ENCODE measurements around the gene KRT7.

KRT7 gene

GRCh38 chr12:52232674-52233461 lies at the start of gene KRT7:
KRT7 (plus strand) TSS chr12:52233243; CDS start chr12:52233297, 54 bp downstream.
- no peak for DNase-seq

DNA sequence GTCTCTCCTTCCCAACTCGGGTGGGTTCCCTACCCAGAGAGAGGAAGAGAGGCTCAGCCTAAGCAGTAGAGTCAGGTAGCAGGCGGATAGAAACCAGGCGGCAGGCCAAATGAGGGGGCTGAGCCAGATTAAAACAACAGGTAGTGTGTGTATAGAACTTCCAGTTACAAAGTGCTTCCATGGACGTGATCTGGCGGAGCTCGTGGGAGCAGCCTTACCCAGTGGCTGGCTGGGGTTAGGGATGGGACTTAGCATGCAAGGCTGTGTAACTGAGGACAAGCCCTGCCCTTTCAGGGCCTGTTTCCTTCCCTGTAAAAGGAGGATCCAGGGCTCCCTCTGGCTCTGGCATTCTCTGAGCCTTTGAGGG lies 49.5 kb upstream of the KRT7 start:
- DNase-seq = no peak

DNA sequence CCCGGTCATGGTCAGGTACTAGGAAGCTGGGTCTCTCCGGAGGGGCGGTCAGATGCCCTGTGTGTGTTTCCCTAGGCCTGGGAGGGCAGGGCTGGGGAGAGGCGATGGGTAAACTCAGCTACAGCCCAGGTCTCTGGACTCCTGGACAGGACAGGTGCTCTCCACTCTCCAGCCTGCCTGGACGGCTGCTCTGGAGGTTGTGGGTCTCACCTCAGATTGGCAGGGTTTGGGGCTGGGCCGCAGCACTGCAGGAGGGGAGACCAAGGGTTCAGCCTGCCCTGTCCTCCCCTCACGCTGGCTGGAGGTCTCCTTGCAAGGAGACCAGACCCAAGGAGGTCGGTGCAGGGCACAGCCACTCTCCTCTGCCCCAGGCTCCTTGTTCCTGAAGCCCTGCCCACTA lies 49.1 kb upstream of the KRT7 start:
- no peak for DNase-seq

DNA sequence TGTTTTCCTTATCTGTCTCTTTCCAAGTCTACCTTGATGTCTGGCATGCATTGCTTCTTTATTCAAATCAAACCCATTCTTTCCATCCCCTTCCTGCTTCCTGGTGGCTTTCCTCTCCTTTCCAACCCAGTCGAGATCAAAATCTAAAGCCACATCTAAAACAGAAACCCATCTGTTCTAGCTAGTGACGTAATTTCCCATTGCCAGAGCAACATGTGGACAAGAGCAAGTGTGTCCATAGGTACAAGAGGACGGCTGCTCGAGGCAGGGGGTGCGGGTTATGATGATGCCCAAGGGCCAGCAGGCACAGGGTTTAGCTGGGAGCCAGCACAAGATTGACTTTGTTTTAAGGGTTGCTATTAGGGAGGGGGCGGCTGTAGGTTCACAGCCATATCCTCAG lies 48.2 kb upstream of the KRT7 start:
- DNase-seq = no peak

DNA sequence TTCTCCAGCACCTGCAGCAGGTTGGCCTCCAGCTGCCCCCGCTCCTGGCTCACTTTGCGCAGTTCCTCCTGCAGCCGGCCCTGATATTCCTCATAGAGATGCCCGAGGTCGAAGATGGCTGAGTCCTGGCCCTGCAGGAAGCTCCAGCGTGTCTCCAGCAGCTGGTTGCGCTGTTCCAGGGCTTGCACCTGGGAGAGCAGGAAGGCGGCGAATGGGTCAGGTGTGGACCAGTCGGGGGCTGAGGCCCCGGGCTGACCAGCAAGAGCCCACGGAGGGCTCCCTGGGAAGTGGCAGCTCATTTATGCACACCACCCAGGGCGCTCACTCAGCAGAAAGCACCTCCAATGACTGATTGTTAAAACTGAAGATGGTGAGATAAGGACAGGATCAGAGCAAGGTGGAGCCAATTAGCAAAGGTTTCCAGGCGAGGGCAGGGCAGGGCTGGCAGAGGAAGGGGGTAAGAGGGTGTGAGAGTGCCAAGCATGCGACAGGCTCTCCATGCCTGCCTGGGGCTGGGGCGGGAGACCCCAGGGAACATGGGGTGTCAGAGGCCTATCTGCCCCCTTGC lies 47.6 kb upstream of the KRT7 start:
- DNase-seq = no peak

- DNase-seq = no peak
These were observed 46.8 kb upstream of the KRT7 start for GRCh38 chr12:52186118-52186840.

GRCh38 chr12:52187206-52187605 lies 45.8 kb upstream of the KRT7 start:
- no peak for DNase-seq

GRCh38 chr12:52187640-52188039 lies 45.4 kb upstream of the KRT7 start:
- no peak for DNase-seq

DNA sequence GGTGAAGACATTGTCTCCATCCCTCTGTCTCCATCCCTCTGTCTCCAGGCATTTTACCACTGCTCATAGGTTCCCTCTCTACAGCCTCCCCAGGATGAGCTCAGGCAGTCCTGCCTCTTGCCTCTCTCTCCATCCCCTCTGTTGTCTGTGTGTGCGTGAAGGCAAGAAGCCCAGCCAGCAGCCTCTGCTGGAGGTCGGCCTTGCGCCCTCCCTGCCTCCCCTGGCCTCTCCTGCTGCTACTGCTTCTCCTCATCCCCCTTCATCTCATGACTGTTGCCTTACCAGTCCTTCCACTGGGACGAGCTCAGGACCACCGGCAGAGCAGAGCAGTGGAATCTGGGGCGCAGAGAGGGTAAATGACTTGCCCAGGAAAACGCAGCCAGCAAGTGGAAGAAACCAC lies 44.4 kb upstream of the KRT7 start:
- DNase-seq = no peak

GRCh38 chr12:52189376-52190174 lies 43.5 kb upstream of the KRT7 start:
- DNase-seq = no peak

DNA sequence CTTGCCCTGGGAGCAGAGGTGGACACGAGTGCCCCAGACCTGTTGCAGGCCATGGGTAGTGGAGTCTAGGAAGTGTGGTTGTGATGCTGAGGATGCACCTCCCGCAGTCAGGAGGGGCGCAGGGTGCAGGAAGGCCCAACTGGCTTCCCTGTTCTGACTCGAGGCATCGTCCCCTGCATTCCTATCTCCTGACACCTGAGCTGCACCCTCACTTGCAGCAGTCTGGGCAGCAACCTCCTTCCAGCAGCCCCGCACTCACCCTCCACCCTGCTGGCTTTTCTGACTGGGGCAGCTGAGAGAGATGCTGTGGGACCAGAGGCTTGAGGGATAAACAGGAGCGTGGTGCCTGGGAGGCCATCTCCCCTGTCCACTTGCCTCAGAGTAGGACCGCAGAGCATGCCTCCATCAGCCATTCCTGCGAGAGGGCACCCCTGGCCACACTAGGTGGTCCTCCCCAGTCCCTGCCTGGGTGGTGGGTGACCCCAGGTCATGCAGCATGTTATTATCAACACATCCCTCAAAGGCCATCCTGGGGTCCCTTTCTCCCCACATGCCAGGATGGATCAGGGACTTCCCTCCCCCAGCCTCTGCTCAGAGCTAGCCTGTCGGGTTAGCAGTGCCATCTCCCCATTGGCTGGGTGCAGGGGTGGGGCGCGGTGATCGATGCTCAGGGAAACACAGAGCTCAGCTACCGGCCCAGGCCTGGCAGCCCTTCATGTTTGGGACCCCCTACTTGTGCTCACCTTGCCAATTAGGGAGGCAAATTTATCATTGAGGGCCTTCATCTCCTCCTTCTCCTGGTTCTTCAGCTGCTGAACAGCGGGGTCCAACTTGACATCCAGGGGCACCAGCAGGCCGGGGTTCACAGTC lies 41.9 kb upstream of the KRT7 start:
- DNase-seq = no peak

- DNase-seq = no peak
These were observed 40.9 kb upstream of the KRT7 start, which contains the start of gene KRT80 for GRCh38 chr12:52191841-52192791. KRT80 (minus strand) TSS chr12:52192014; CDS start chr12:52191902, 112 bp downstream.

DNA sequence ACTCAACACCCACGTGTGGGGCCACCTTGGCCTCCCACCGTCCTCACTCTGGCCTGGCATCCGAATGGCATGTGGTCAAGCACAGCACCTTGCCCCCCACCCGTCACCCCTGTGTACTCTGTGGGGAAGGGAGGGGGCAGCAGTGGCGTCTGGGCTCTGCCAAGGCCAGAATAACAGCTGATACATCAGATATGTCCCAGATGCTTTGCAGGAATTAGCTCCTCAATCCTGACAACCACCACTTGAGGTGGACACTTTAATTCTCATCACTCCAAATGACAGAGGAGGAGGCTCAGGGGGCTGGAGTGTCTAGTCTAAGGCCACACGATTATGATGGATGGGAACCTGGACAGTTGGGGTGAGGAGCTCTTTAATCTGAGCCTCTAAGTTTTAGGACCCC lies 39.5 kb upstream of the KRT7 start:
- DNase-seq = no peak

DNA sequence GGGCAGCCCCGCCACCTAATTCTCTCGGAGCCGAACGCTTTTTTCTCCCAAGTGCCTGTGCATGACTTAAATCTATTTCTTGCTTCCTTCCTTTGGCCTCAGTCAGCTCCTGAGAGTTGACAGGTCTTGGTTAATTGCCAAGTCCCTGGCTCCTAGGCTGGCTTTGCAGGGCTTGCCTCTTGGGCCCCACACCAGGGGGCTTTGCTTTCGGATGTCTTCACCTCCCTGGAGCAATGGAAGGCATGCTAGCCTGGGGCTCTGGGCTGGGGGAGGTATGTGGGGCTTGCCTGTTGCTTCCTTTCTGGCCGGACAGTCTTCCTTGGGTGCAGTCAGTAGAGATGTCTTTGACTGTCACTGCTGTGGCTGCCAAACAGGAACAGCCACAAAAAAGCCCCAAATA lies 39.1 kb upstream of the KRT7 start:
- no peak for DNase-seq

GRCh38 chr12:52195065-52195730 lies 37.8 kb upstream of the KRT7 start:
- DNase-seq = no peak

DNA sequence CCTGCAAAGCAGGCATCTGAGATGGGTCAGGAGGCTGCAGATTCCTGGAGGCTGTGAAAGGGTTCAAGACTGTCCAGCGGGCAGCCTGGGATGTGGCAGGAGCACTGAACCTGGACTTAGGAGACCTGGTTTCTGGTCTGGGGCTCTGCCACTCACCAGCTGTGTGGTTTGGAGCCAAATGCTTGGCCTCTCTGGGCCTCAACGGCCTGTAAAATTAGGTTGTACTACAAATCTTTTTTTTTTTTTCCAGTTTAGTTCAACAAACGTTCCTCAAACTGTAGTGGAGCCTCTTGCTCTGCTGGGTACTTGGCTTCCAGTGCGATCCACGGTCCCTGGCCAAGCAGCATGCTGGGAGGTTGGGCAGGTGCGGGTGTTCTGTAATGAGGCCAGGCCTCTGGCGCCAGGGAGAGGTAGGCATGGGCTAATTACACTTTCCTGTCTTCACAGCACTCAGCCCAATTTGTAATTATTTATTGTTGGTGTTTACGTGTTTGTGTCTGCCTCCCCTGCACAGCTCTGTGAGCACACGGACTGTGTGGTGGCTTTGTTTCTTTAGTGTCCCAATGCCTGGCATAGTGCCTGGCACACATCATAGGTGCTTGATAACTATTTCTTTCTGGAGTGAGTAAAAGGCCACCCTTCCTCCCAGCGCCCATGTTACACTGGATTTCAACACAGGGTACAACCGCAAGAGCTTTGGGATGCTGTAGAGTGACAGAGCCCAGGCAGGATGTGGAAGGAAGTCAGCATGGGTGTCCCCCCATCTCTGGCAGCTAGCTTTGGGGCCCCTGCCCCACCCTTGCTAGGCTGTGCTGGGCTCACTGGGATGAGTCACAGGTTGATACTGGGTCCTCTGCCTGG lies 35.4 kb upstream of the KRT7 start:
- DNase-seq = no peak

- DNase-seq = no peak
These were observed 34.4 kb upstream of the KRT7 start for GRCh38 chr12:52198454-52199215.

DNA sequence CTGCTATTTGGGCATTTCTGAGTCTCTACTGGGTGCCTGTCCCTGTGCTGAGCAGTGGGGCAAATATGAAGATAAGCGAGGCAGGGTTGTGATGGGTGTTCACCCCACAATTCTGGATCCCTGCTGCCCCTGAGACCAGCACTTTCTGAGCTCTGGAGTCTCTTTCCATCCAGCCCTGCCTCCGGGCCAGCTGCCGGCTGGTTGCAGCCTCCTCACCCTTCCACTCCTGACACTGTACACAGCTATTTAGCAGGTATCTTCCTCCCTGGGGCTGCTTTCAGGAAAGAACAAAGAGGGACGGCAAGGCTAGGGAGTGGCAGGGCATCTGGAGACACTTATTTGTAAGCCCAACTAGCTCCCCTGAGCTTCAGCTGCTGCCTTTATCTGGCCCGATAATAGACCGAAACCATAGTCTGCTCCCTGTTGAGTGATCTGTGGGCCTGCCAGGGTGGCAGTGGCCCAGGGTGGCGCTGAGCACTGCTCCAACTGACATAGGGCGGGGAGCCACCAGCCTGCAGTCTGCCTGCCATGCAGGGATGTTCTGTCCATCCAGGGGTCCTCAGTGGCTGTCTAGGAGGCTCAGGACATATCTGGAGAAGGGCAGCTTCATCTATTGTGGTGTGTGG lies 33.6 kb upstream of the KRT7 start:
- no peak for DNase-seq
